Measurements from ENCODE around the gene SLC39A6. TPM values are rescaled to one million over a fixed set of nuclear protein-coding genes. Genes with fewer than 3 reads are reported as not detected.
"Not testable (repeated sequence)": the region's sequence is repeated elsewhere in the genome, so short reads cannot be mapped to it uniquely, and the experiment has no call there.

SLC39A6 gene
- total RNA-seq, 1 donor from 2014 or later: 75.8 TPM

- Mint-ChIP-seq H3K27me3 (ENCODE audit: unreplicated experiment) (no peaks in the 10 kb centered on the region), H3K4me3 (ENCODE audit: unreplicated experiment) (no peak overlapping the region), H3K36me3 (ENCODE audit: unreplicated experiment) (peaks cover 36% of the 10 kb centered on the region), H3K9me3 (ENCODE audit: unreplicated experiment) (no peaks in the 10 kb centered on the region), H3K27ac (ENCODE audit: unreplicated experiment) (no peak overlapping the region), H3K4me1 (ENCODE audit: unreplicated experiment) (no peaks in the 10 kb centered on the region)
- no peak for DNase-seq (ENCODE audit: extremely low spot score, unreplicated experiment)
- no peak for TF ChIP-seq CTCF (IDR thresholded peaks at IDR 0.05)
Measured at GRCh38 chr18:36169938-36170337, 40.8 kb upstream of the SLC39A6 start.

- peaks cover 47% of the 10 kb centered on the region for H3K36me3 Mint-ChIP-seq (ENCODE audit: unreplicated experiment)
- not testable (repeated sequence) for H3K4me1 Mint-ChIP-seq (ENCODE audit: unreplicated experiment); DNase-seq (ENCODE audit: extremely low spot score, unreplicated experiment); H3K27me3 Mint-ChIP-seq (ENCODE audit: unreplicated experiment); H3K9me3 Mint-ChIP-seq (ENCODE audit: unreplicated experiment); H3K4me3 Mint-ChIP-seq (ENCODE audit: unreplicated experiment); H3K27ac Mint-ChIP-seq (ENCODE audit: unreplicated experiment)
Measured at GRCh38 chr18:36168296-36168695, 39.2 kb upstream of the SLC39A6 start.

- DNase-seq (ENCODE audit: extremely low spot score, unreplicated experiment): no peak
- TF ChIP-seq CTCF (IDR thresholded peaks at IDR 0.05): no peak
- Mint-ChIP-seq H3K27me3 (ENCODE audit: unreplicated experiment) (no peaks in the 10 kb centered on the region), H3K4me1 (ENCODE audit: unreplicated experiment) (no peaks in the 10 kb centered on the region), H3K36me3 (ENCODE audit: unreplicated experiment) (peaks cover 47% of the 10 kb centered on the region), H3K4me3 (ENCODE audit: unreplicated experiment) (no peak overlapping the region), H3K9me3 (ENCODE audit: unreplicated experiment) (no peaks in the 10 kb centered on the region), H3K27ac (ENCODE audit: unreplicated experiment) (no peak overlapping the region)
Measured at GRCh38 chr18:36167692-36168218, 38.6 kb upstream of the SLC39A6 start.

- no peak for DNase-seq (ENCODE audit: extremely low spot score, unreplicated experiment)
- H3K4me3 Mint-ChIP-seq (ENCODE audit: unreplicated experiment): no peak overlapping the region
- peaks cover 58% of the 10 kb centered on the region for H3K36me3 Mint-ChIP-seq (ENCODE audit: unreplicated experiment)
- TF ChIP-seq CTCF (IDR thresholded peaks at IDR 0.05): no peak
- no peaks in the 10 kb centered on the region for H3K9me3 Mint-ChIP-seq (ENCODE audit: unreplicated experiment)
- H3K4me1 Mint-ChIP-seq (ENCODE audit: unreplicated experiment): peaks cover 7% of the 10 kb centered on the region
- no peaks in the 10 kb centered on the region for H3K27me3 Mint-ChIP-seq (ENCODE audit: unreplicated experiment)
- no peak overlapping the region for H3K27ac Mint-ChIP-seq (ENCODE audit: unreplicated experiment)
Measured at GRCh38 chr18:36162981-36163380, 33.8 kb upstream of the SLC39A6 start.

GRCh38 chr18:36160959-36161371 is 31.8 kb upstream of the SLC39A6 start:
- no peak for DNase-seq (ENCODE audit: extremely low spot score, unreplicated experiment)
- no peak overlapping the region for H3K27ac Mint-ChIP-seq (ENCODE audit: unreplicated experiment)
- H3K4me1 Mint-ChIP-seq (ENCODE audit: unreplicated experiment): peaks cover 22% of the 10 kb centered on the region
- H3K9me3 Mint-ChIP-seq (ENCODE audit: unreplicated experiment): no peaks in the 10 kb centered on the region
- no peak for TF ChIP-seq CTCF (IDR thresholded peaks at IDR 0.05)
- H3K36me3 Mint-ChIP-seq (ENCODE audit: unreplicated experiment): peaks cover 60% of the 10 kb centered on the region
- no peaks in the 10 kb centered on the region for H3K27me3 Mint-ChIP-seq (ENCODE audit: unreplicated experiment)
- H3K4me3 Mint-ChIP-seq (ENCODE audit: unreplicated experiment): no peak overlapping the region

All from osteocyte (in vitro differentiated cells).